Measurements from ENCODE around the gene TMEM179. TPM values are rescaled to one million over a fixed set of nuclear protein-coding genes. Genes with fewer than 3 reads are reported as not detected.

TMEM179 gene
- total and polyA plus RNA-seq, 8 donors, result 0.73 to 2.0 (median 1.7) TPM; not detected in 1

DNA sequence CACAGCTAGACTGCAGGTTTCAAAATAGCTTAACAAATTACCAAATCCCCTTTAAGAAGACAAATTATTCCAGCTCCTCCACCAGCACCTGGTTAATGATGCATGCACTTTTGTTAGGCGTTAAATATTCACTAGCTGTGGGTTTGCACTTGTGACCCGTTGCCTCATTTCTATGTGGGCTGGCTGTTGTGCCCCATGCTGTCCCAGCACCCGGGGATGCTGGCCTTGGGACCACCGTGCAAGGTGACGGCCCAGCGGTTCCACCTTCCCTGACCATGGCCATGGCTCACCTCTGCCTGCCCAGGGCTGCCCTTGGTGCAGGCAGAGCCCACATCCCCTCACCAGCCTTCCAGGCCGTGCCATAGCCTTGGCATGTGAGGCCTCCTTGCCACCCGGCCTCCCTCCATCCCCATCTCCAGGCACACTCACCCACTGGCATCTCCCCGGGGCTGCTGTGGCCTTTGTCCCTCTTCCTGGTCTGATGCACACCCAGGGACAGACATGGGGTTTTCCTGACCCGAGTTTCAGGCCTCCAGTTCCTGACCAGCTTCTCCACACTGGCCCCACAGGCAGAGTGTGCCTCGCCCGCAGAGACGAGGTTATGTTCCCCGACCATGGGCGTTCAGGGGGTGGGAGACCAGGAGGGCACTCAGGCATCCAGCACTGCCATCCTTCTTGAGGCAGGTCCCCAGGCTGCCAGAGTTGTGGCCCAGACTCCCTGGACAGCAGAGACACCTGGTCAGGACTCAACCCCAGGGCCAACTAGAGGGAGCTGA is 45.4 kb downstream of the TMEM179 start:
- TF ChIP-seq, protein P1, sequence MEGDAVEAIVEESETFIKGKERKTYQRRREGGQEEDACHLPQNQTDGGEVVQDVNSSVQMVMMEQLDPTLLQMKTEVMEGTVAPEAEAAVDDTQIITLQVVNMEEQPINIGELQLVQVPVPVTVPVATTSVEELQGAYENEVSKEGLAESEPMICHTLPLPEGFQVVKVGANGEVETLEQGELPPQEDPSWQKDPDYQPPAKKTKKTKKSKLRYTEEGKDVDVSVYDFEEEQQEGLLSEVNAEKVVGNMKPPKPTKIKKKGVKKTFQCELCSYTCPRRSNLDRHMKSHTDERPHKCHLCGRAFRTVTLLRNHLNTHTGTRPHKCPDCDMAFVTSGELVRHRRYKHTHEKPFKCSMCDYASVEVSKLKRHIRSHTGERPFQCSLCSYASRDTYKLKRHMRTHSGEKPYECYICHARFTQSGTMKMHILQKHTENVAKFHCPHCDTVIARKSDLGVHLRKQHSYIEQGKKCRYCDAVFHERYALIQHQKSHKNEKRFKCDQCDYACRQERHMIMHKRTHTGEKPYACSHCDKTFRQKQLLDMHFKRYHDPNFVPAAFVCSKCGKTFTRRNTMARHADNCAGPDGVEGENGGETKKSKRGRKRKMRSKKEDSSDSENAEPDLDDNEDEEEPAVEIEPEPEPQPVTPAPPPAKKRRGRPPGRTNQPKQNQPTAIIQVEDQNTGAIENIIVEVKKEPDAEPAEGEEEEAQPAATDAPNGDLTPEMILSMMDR (IDR thresholded peaks at IDR 0.05), result no peak
- Histone ChIP-seq H3K9me3 (no peaks in the 10 kb centered on the region), H3K27me3 (peaks cover 0 to 41% of the 10 kb centered on the region in 2 donors), H3K4me1 (peaks cover 0 to 4% of the 10 kb centered on the region in 2 donors), H3K4me3 (no peak overlapping the region), H3K36me3 (no peaks in the 10 kb centered on the region), H3K27ac (no peak overlapping the region)
- intact Hi-C loops (cut with DNase I), result no loop called here
- ATAC-seq (no peak), DNase-seq (peak in 1 of 4 donors; percentile 58)

- ATAC-seq (no peak), DNase-seq (peak in 1 of 4 donors; percentile 28)
- no peaks in the 10 kb centered on the region for H3K36me3 ChIP-seq
- H3K4me1 ChIP-seq, result no peaks in the 10 kb centered on the region
- intact Hi-C loops (cut with DNase I), result no loop called here
- peaks cover 0 to 41% of the 10 kb centered on the region in 2 donors for H3K27me3 ChIP-seq
- TF ChIP-seq, protein P1 (IDR thresholded peaks at IDR 0.05), result no peak
- H3K27ac ChIP-seq, result no peak overlapping the region
- no peaks in the 10 kb centered on the region for H3K9me3 ChIP-seq
- H3K4me3 ChIP-seq, result no peak overlapping the region
These were observed 46.1 kb downstream of the TMEM179 start for GRCh38 chr14:104558231-104559027.

GRCh38 chr14:104557766-104558165 is 46.8 kb downstream of the TMEM179 start:
- no peak for ATAC-seq
- no peak overlapping the region for H3K27ac ChIP-seq
- intact Hi-C loops (cut with DNase I), result no loop called here
- H3K4me3 ChIP-seq, result no peak overlapping the region
- peaks cover 0 to 44% of the 10 kb centered on the region in 2 donors for H3K27me3 ChIP-seq
- TF ChIP-seq, protein P1 (IDR thresholded peaks at IDR 0.05), result no peak
- H3K4me1 ChIP-seq, result no peaks in the 10 kb centered on the region
- peak in 1 of 4 donors; percentile 22 for DNase-seq
- H3K9me3 ChIP-seq, result no peaks in the 10 kb centered on the region
- H3K36me3 ChIP-seq, result no peaks in the 10 kb centered on the region

DNA sequence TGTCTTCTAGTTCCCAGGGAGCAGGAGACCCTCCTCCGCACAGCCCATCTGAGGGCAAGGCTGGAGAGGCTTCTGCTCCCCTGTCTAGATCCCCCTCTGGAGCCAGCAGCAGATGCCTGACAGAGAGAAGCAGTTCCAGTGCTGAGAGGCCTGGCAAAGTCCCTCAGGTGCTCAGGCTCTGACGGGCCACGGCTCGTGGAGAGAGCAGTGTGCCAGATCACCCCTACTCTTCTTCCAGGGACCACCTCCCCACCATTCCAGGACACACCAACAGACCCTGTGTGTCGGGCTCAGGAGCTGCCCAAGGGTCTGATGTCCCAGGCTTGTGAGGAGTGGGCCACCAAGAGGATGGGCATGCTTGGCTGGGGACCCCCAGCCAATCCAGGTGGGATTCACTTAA is 47.5 kb downstream of the TMEM179 start:
- no peaks in the 10 kb centered on the region for H3K36me3 ChIP-seq
- H3K4me3 ChIP-seq, result no peak overlapping the region
- H3K27me3 ChIP-seq, result peaks cover 0 to 49% of the 10 kb centered on the region in 2 donors
- DNase-seq, result peak in 1 of 4 donors; percentile 55
- no peak for ATAC-seq
- H3K4me1 ChIP-seq, result no peaks in the 10 kb centered on the region
- no peak overlapping the region for H3K27ac ChIP-seq
- no peaks in the 10 kb centered on the region for H3K9me3 ChIP-seq
- intact Hi-C loops (cut with DNase I), result no loop called here
- TF ChIP-seq, protein P1 (IDR thresholded peaks at IDR 0.05), result no peak
